GM13977 (cell line): Measurements from ENCODE around the gene DEFB114.

Experiments
- DNase-seq: peaks from one replicate; pipeline ENCODE4 v3.0.0; 2012; ENCODE audit warnings: low spot score
- in situ Hi-C: fragments of 300-500 bp; cut with MboI; formaldehyde crosslinking; loops from one replicate; pipeline ENCODE4 v1.12.0; 2022; ENCODE audit warnings: low sequenced_read_pairs, low pct_unique_long_range_greater_than_20kb, mixed read lengths, inconsistent platforms; ENCODE audit not compliant: unreplicated experiment
- TF ChIP-seq, protein P1 (sequence below): IDR thresholded peaks from 2 replicates; pipeline ENCODE4 v1.5.1; 2012; ENCODE audit warnings: mild to moderate bottlenecking, control low read depth; ENCODE audit not compliant: insufficient read depth; ENCODE audit errors: extremely low read depth, missing control alignments

DEFB114 gene

GRCh38 chr6:49939993-49940498 lies 23.9 kb downstream of the DEFB114 start:
- TF ChIP-seq, protein P1, sequence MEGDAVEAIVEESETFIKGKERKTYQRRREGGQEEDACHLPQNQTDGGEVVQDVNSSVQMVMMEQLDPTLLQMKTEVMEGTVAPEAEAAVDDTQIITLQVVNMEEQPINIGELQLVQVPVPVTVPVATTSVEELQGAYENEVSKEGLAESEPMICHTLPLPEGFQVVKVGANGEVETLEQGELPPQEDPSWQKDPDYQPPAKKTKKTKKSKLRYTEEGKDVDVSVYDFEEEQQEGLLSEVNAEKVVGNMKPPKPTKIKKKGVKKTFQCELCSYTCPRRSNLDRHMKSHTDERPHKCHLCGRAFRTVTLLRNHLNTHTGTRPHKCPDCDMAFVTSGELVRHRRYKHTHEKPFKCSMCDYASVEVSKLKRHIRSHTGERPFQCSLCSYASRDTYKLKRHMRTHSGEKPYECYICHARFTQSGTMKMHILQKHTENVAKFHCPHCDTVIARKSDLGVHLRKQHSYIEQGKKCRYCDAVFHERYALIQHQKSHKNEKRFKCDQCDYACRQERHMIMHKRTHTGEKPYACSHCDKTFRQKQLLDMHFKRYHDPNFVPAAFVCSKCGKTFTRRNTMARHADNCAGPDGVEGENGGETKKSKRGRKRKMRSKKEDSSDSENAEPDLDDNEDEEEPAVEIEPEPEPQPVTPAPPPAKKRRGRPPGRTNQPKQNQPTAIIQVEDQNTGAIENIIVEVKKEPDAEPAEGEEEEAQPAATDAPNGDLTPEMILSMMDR, result no peak
- in situ Hi-C loops, result no loop called here
- DNase-seq, result no peak

- DNase-seq, result no peak
- TF ChIP-seq, protein P1, result no peak
- in situ Hi-C loops, result no loop called here
Measured at GRCh38 chr6:49937811-49938210, 26.2 kb downstream of the DEFB114 start.

- TF ChIP-seq, protein P1, result no peak
- in situ Hi-C loops, result no loop called here
- DNase-seq, result no peak
Measured at GRCh38 chr6:49937017-49937416, 26.9 kb downstream of the DEFB114 start.

GRCh38 chr6:49935387-49935786 lies 28.6 kb downstream of the DEFB114 start:
- TF ChIP-seq, protein P1, result no peak
- no peak for DNase-seq
- in situ Hi-C loops, result no loop called here

GRCh38 chr6:49934770-49935169 lies 29.2 kb downstream of the DEFB114 start:
- no peak for DNase-seq
- in situ Hi-C loops, result no loop called here
- TF ChIP-seq, protein P1, result no peak

DNA sequence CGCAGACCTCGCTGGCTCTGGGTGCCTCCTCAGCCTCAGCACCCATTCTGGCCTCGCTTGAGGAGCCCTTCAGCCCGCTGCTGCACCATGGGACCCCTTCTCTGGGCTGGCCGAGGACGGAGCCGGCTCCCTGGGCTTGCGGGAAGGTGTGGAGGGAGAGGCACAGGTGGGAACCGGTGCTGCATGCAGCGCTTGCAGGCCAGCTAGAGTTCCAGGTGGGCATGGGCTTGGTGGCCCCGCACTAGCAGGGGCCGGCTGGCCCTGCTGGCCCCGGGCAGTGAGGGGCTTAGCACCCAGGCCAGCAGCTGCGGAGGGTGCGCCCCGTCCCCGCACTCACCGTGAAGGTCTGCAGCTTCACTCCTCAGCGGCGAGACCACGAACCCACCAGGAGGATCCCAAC lies 30.4 kb downstream of the DEFB114 start:
- in situ Hi-C loops, result no loop called here
- no peak for DNase-seq
- TF ChIP-seq, protein P1, result no peak

DNA sequence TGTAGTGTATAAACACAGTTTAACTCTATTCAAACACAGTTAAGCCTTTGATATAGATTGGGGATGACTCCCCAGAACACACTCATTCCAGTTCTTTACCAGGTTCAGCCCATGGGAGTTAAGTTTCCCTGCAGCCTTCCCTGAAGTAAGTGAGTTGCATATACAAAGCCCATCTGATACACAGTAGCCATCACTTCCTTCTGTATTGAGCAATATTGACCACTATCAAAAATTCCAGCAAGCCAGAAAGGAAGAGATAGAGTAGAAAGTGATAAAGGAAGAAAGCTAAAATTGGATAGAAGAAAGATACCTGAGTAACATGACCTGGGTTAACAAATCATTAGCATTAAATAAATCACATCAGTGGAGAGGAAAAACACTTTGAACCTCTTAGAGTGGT lies 34.6 kb downstream of the DEFB114 start:
- no peak for DNase-seq
- TF ChIP-seq, protein P1, result no peak
- in situ Hi-C loops, result no loop called here
